HG03060 (cell line): ENCODE data around the gene DOP1A.
A peak's percentile ranks its signal among the peaks of the same experiment; 100 is the strongest.

Source experiments
- ATAC-seq: cut with Tn5 transposase; IDR thresholded peaks from one replicate; pipeline ENCODE4 v1.9.1; 2021; ENCODE audit warnings: low read depth, moderate number of reproducible peaks; ENCODE audit not compliant: unreplicated experiment

Gene DOP1A

DNA sequence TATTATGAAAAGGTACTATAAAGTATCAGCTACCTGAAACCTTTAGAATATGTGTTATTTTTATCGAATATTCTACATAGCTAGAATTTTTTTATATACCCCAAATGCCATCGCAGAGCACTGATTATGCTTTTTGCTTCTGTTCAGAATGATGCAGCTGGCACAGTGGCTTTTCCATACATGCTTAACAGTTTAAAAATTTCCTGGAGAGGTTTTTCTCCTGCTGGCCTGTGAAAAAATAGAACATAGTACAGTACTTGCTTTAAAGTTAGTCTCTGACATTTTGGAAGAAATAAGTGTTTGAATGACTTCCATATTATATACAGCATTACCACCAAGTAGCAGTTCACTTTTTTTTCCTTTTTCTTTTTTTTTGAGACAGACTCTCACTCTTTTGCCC lies 5.3 kb downstream of the DOP1A start:
- ATAC-seq: no peak

DNA sequence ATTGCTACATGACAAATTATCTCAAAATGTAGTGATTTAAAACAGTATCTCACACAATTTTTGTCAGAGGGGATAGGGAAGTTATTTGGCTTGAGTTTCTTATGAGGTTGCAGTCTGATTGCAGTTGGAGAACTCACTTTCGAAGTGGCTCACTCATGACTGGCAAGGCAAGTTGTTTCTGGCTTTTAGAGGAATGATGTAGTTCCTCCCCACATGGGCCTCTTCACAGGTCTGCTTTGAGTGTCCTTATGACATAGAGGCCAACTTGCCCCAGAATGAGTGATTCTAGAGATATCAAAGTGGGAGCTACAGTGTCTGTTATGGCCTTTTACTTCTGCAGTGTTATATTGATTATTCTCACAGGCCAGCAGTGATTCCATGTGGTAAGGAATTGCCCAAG lies 6.1 kb downstream of the DOP1A start:
- no peak for ATAC-seq

DNA sequence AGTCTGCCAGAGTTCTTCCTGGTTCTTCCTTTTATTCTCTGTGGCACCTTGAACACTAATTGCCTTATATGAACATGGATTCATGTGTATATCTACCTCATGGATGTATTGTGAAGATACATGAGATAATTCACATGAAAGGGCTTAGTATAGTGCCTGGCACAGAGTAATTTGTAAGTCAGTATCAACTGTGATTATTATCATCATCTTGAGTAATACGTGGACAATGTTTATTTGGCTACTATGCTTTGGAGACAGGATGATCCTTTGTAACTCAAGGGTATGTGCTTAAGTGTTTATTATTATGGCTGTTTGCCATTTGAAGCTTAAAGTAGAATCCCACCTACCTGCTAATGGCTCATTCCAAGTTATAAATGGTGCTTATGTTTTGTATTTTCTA lies 16.0 kb downstream of the DOP1A start:
- no peak for ATAC-seq

GRCh38 chr6:83086751-83087150 lies 19.3 kb downstream of the DOP1A start:
- peak; percentile 95 for ATAC-seq

GRCh38 chr6:83092756-83093399 lies 25.4 kb downstream of the DOP1A start:
- ATAC-seq: no peak

- no peak for ATAC-seq
These were observed 29.3 kb downstream of the DOP1A start for GRCh38 chr6:83096791-83097190.

DNA sequence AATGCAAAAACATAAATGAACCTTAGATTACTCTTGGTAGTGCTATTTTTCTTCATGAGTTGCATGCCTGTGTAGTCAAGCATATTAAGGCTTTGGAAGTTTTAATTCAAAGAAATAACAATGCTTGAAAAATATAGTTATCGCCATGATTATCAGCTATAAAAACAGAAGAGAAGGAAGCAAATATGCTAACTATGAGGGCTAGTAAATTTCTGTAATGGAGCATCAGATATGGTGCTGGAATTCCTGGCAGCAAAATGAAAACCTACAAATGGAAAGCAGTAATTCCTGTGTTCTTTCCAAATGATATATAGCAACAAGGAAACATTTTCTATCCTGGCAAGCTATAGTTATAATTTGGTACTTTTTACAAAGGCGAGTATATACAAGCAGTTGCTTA lies 29.7 kb downstream of the DOP1A start:
- no peak for ATAC-seq

DNA sequence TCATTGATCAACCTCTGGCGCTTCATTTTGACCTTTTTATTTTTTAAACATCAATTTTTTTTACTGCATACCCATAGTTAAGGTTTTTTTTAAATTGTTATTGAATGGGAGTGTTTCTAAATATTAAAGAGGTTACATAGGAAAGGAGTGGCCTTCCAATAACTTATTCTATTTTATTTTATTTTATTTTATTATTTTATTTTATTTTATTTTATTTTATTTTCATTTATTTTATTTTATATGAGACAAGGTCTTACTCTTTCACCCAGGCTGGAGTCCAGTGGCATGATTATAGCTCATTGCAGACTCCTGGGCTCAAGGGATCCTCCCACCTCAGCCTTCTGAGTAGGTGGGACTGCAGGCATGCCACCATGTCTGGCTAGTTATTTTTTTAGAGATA lies 30.2 kb downstream of the DOP1A start:
- no peak for ATAC-seq

- no peak for ATAC-seq
These were observed 31.1 kb downstream of the DOP1A start for GRCh38 chr6:83098589-83098988.

DNA sequence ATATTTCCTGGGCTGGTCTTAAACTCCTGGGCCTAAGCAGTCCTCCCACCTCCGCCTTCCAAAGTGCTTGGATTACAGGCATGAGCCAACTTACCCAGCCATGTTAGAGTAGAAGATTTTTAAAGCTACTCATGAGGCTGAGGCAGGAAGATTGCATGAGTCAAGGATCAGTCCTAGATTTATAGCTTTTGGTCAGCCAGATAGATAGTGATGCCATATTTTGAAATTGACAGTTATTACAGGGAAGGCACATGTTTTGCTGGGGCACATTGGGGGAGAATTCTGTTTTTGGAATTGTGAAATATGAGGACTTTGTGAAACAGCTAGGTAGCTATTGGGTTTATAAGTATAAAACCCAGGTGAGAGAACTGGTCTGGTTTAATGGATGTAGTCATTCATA lies 40.9 kb downstream of the DOP1A start:
- ATAC-seq: no peak

DNA sequence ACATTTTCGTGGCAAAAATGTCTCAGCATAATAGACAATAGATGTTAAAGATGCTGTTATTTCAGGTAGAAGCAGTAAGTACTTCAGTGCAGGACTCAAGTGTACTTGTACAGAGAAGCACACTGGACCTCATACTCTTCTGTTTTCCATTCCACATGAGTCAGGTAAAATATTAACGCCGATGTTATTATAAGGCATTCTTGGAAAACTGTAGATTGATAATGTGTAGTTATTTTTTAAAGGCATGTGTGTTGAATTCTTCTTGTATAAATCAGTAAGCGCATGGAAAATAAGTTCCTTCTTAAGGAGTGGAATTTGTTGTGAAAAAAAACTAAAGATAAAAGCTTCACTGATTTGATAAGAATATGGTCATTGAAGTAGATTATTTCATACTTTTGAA lies 45.8 kb downstream of the DOP1A start:
- no peak for ATAC-seq

GRCh38 chr6:83114164-83114563 lies 46.7 kb downstream of the DOP1A start:
- ATAC-seq: no peak

DNA sequence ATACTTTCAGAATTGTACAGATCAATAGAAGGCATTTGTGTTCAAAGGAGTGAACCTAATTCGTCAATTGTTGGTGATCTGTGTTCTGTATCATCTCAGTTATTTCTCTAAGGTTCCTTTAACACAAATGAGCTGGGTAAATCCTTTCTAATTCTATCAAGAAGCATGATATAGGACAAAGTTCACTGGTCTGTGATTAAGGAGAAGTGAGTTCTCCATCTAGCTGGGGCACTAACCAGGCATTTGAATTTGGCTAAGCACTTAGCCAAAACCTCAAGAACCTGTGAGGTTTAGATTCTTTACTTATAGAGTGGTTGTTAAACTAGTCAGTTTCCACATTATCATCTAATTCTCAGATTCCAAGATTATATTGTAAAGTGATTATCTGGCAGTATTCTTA lies 50.3 kb downstream of the DOP1A start:
- ATAC-seq: no peak

GRCh38 chr6:83119742-83120300 lies 52.4 kb downstream of the DOP1A start:
- ATAC-seq: no peak

DNA sequence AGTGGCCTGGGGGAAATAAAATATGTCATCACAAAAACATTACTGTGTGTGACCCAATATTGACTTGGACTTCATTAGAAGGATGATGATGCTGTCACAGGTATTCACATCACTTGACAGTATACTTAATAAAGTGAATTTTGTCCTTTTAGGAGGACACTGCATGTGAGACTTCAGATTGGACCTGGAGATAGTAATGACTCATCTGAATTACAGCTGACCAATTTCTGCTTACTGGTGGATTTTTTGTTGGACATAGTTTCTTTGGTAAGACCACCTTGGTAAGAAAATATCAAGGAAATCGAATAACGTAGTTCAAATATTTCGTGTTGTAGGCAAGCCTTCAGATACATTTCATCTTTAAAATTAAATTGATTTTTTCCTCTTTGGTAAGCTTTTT lies 57.1 kb downstream of the DOP1A start:
- no peak for ATAC-seq

GRCh38 chr6:83125425-83125824 lies 58.0 kb downstream of the DOP1A start:
- ATAC-seq: no peak

GRCh38 chr6:83126223-83126622 lies 58.8 kb downstream of the DOP1A start:
- no peak for ATAC-seq

DNA sequence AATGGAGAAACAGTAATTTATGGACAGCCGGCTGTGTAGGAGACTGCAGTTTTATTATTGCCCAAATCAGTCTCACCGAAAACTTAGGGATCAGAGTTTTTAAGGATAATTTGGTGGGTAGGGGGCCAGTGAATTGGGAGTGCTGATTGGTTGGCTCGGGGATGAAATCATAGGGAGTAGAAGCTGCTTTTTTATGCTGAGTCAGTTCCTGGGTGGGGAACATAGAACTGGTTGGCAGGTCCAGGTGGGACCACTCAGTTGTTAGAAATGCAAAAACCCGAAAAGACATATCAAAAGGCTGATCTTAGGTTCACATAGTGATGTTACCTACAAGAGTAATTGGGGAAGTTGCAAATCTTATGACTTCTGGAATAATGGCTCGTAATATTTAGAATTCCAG lies 59.3 kb downstream of the DOP1A start:
- ATAC-seq: no peak

DNA sequence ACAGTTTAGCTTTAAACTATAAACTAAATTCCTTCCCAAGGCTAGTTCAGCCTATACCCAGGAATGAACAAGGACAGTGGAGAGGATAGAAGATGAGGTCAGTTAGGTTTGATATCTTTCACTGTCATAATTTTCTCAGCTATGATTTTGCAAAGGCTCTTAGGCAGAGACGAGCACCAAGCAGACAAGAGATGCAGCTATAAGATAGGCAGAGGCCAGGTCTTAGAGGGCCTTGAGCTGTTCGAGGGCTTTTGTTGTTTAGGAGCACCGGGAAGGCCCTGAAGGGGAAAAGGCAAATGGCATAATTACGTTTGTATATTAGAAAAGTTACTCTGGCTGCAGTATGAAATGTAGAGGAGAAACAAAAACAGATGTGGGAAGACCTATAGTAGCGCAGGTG lies 59.8 kb downstream of the DOP1A start:
- ATAC-seq: no peak

DNA sequence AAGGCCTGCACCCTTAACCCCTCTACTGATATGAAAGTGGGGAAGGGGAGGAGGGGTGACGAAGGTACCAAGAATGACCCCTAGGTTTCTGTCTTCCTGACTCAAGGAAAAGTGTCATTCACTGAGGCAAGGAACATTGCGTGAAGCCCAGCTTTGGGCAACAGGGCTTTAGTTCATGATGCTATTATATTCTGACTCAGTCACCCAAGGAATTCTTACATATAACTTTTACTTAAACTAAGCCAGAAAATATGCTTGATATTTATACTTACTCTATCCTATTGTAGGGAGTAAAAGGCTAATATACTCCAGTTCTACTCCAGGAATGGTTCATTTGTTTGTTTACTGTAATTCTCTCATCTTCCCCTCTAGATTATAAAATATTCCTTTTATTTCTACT lies 60.5 kb downstream of the DOP1A start:
- no peak for ATAC-seq

GRCh38 chr6:83132121-83132520 lies 64.7 kb downstream of the DOP1A start:
- ATAC-seq: no peak

DNA sequence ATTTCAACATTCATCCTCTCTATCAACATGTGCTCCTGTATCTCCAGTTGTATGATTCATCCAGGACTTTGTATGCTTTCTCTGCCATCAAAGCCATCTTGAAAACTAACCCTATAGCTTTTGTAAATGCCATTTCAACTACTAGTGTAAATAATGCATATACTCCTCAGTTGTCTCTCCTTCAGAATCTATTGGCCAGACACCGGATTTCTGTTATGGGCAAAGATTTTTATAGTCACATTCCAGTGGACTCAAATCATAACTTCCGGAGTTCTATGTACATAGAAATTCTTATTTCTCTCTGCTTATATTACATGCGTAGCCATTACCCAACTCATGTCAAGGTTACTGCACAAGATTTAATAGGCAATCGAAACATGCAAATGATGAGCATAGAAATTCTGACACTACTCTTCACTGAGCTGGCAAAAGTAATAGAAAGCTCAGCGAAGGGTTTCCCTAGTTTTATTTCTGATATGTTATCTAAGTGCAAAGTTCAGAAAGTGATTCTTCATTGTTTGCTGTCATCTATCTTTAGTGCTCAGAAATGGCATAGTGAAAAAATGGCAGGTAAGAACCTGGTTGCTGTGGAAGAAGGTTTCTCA lies 70.7 kb downstream of the DOP1A start:
- no peak for ATAC-seq
